Dermis blood vessel endothelial cell (primary cell): ENCODE data around the gene DNAH3. TPM values are rescaled to one million over a fixed set of nuclear protein-coding genes. Genes with fewer than 3 reads are reported as not detected.
A peak's percentile ranks its signal among the peaks of the same experiment; 100 is the strongest.
"Not testable (repeated sequence)": the region's sequence is repeated elsewhere in the genome, so short reads cannot be mapped to it uniquely, and the experiment has no call there.

ENCODE experiments used
- DNase-seq: peaks from one replicate; pipeline ENCODE4 v3.0.0; 2010
- total RNA-seq: library from RNA; depleted of rRNA; stranded (reverse); fragments of >200 nt; gene quantifications from 2 replicates; pipeline ENCODE4 v1.2.3, GENCODE V29; 2014

DNAH3 gene, protein sequence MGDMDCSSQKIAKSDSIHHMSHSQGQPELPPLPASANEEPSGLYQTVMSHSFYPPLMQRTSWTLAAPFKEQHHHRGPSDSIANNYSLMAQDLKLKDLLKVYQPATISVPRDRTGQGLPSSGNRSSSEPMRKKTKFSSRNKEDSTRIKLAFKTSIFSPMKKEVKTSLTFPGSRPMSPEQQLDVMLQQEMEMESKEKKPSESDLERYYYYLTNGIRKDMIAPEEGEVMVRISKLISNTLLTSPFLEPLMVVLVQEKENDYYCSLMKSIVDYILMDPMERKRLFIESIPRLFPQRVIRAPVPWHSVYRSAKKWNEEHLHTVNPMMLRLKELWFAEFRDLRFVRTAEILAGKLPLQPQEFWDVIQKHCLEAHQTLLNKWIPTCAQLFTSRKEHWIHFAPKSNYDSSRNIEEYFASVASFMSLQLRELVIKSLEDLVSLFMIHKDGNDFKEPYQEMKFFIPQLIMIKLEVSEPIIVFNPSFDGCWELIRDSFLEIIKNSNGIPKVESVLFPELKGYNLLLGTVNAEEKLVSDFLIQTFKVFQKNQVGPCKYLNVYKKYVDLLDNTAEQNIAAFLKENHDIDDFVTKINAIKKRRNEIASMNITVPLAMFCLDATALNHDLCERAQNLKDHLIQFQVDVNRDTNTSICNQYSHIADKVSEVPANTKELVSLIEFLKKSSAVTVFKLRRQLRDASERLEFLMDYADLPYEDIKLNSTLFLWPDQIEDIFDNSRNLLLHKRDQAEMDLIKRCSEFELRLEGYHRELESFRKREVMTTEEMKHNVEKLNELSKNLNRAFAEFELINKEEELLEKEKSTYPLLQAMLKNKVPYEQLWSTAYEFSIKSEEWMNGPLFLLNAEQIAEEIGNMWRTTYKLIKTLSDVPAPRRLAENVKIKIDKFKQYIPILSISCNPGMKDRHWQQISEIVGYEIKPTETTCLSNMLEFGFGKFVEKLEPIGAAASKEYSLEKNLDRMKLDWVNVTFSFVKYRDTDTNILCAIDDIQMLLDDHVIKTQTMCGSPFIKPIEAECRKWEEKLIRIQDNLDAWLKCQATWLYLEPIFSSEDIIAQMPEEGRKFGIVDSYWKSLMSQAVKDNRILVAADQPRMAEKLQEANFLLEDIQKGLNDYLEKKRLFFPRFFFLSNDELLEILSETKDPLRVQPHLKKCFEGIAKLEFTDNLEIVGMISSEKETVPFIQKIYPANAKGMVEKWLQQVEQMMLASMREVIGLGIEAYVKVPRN (N-terminal part only)
- not detected in 2 replicates for total RNA-seq

- peak; percentile 7 for DNase-seq
Measured at GRCh38 chr16:21150375-21151001, at the start of gene DNAH3. TSS of gene DNAH3 (minus strand) at chr16:21150846. CDS start at chr16:21150319, 527 bp downstream.

DNA sequence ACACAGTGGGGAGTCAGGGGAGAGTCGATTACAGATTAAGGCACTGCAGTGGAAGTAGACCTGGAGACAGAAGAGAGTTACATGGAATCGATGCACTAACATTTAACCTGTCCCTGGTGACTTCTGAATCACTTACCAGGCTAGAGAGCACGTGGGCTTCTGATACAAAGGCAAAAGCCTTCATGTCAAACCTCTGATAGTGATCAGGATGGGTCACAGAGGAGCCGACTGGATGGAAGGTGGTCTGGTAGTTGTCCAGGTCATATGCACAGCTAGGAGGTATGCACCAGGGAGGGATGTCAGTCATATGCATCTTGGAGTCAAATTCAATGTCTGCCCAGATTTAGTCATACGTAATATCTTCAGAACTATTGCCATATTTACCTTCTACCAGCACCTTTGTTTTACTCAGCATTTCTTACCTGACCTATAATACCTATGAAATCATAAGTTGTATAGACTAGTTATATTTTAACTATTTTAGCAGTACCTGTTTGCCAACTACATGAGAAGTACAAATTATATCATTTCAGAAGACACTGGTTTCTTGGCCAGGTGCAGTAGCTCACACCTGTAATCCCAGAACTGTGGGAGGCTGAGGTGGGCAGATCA is 49.1 kb upstream of the DNAH3 start:
- DNase-seq, result no peak

GRCh38 chr16:21197621-21198020 is 47.0 kb upstream of the DNAH3 start:
- DNase-seq, result no peak

GRCh38 chr16:21197112-21197511 is 46.5 kb upstream of the DNAH3 start:
- DNase-seq, result no peak

DNA sequence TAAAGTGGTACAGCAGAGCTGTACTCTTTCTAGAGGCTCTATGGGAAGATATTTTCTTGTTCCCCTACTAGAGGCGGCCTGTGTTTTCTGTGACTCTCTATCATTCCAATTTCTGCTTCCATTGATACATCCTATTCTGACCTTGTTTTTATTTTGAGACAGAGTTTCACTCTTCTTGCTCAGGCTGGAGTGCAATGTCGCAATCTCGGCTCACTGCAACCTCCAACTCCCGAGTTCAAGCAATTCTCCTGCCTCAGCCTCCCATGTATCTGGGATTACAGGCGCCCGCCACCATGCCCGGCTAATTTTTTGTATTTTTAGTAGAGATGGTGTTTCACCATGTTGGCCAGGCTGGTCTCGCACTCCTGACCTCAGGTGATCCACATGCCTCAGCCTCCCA is 44.7 kb upstream of the DNAH3 start:
- not testable (repeated sequence) for DNase-seq

DNA sequence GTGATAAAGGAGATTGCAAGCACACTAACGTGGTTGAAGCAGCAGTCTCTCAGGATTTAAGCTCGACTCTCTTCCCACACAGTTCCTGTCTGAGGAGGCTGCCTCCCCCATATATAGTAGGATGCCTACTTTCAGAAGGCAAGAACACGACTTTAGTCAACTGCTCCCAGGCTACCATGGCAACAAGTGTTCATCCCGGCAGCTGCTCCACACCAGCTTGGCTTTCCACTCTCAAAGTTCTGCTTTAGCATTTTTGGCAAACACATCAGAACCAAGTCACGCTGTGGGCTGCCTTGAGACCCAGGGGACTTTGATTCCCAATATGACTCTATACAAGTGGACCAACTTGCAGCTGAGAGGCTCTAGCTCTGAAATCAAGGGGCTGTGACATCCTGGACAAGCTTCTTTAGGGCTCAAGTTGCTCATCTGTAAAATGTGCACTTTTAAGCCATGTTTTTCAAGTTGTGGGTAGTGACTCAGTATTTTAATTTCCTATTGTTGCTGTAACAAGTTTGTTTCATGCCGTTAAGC is 44.2 kb upstream of the DNAH3 start:
- DNase-seq, result no peak

GRCh38 chr16:21192991-21193390 is 42.3 kb upstream of the DNAH3 start:
- DNase-seq, result no peak

GRCh38 chr16:21190599-21190998 is 40.0 kb upstream of the DNAH3 start:
- DNase-seq, result no peak

DNA sequence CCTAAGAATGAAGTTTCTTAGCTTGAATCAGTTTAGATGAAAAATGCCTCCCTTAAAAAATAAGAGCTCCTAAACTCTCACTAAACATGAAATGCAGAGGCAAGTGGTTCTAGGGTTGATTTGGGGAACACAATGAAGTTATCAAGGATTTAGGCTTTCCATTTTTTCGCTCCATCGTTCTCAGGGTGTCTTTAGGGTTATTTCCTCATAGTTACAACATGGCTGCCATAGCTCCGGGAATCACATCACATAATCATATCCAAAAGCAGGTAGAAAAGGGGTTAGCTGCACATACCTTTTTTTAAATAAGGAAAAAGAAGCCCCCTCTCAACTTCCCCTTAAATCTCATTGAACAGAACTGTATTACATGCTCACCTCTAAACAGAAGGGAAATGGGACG is 39.4 kb upstream of the DNAH3 start:
- no peak for DNase-seq

DNA sequence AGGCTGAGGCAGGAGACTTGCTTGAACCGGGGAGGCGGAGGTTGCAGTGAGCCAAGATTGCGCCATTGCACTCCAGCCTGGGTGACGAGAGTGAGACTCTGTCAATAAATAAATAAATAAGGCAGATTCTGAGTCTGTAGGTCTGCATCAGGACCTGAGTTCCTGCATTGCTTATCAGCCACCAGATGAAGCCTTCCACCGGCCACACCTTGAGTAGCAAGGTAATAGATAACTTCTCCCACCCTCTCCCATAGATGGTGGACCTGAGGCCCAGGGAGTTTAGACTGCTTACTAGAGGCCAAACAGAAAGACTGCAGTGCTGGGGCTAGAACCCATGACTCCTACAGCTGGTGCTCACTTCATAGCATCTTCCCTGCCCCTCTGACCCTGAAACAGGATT is 38.7 kb upstream of the DNAH3 start:
- no peak for DNase-seq

DNA sequence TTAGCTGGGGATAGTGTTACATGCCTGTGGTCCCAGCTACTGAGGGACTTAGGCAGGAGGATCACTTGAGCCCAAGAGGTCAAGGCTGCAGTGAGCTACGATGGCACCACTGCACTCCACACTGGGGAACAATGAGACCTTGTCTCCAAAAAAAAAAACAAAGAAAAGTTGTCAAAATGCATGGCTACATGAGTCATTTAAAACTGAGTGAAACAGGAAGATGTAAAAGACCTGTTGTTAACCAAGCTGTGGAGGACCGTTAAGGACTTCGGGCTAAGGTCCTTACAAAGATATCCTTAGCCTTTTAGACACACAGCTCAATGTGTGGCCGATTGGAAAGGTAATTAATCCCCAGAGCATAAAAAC is 35.7 kb upstream of the DNAH3 start:
- DNase-seq, result peak; percentile 19

DNA sequence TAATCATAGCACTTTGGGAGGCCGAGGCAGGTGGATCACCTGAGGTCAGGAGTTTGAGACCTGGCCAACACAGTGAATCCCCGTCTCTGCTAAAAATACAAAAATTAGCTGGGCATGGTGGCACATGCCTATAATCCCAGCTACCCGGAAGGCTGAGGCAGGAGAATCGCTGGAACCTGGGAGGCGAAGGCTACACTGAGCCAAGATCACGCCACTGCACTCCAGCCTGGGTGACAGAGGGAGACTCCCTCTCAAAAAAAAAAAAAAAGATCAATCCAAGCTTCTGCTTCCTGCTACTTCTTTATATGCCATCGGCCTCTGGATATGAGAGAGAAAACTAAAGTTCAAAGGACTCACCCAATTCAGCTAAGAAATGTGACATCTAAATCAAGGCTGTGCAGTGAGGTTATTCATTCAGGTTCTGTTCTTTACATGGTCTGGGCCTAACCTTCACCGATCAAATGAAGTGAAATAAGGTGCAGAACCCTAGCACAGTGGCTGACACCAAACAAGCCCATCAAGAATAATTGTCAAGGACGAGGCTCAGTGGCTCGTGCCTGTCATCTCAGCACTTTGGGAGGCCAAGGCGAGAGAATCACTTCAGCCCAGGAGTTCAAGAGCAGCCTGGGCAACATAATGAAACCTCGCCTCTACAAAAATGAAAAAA is 35.1 kb upstream of the DNAH3 start:
- DNase-seq, result no peak

DNA sequence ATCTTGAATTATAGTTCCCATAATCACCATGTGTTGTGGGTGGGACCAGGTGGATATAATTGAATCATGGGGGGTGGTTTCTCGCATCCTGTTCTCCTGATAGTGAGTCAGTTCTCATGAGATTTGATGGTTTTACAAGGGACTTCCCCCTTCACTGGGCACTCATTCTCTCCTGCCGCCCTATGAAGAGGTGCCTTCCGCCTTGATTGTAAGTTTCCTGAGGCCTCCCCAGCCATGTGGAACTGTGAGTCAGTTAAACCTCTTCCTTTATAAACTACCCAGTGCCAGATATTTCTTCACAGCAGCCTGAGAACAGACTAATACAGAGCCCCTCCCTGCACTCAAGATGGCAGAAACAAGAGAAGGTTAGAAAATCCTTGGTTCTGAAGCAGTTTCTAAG is 34.2 kb upstream of the DNAH3 start:
- peak; percentile 7 for DNase-seq

DNA sequence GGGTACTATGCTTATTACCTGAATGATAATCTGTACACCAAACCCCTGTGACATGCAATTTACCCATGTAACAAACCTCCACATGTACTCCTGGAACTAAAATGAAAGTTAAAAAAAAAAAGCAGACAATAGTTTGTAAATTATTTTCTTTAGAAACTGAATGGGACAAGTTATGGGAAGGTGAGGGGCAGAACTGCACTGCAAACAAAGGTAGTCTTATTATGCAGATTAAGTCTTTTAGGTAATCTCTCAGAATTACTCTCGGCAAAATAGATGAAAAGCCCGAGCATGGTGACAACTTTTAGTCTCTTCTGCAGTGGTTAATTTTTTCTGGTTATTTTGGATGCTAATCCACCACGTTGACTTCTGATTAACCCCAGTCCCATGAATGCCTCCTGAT is 33.3 kb upstream of the DNAH3 start:
- no peak for DNase-seq

DNA sequence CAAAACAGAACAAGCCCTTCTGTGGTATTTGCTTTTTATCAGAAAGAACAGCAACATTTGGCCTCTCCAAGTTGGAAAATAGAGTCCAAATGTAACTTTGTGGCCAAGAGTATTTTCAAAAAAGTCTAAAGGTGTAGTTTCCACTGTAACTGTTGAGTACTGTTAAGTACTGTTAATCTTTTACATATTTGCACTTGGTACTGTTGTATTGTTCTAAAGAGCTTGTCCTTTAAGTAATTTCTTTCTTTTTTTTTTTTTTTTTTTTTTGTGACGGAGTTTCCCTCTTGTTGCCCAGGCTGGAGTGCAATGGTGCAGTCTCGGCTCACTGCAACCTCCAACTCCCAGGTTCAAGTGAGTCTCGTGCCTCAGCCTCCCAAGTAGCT is 29.3 kb upstream of the DNAH3 start:
- DNase-seq, result no peak

GRCh38 chr16:21179126-21179982 is 28.7 kb upstream of the DNAH3 start:
- no peak for DNase-seq

DNA sequence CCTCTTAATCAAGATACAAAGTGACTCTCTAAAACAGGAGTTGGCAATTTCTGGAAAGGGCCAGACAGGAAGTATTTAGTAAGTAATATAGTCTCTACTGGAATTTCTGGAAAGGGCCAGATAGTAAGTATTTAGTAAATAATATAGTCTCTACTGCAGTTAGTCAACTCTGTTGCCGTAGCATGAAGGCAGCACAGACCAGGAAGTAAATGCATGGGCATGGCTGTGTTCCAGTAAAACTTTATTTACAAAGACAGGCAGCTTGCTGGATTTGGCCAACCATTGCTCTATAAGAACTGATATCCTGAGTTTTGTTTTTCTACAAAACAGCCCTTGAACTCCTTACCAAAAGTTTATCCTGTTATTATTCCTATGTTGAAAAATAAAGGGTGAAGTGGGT is 24.8 kb upstream of the DNAH3 start:
- no peak for DNase-seq

- no peak for DNase-seq
Measured at GRCh38 chr16:21172650-21173049, 22.0 kb upstream of the DNAH3 start.

GRCh38 chr16:21170116-21170515 is 19.5 kb upstream of the DNAH3 start:
- not testable (repeated sequence) for DNase-seq

DNA sequence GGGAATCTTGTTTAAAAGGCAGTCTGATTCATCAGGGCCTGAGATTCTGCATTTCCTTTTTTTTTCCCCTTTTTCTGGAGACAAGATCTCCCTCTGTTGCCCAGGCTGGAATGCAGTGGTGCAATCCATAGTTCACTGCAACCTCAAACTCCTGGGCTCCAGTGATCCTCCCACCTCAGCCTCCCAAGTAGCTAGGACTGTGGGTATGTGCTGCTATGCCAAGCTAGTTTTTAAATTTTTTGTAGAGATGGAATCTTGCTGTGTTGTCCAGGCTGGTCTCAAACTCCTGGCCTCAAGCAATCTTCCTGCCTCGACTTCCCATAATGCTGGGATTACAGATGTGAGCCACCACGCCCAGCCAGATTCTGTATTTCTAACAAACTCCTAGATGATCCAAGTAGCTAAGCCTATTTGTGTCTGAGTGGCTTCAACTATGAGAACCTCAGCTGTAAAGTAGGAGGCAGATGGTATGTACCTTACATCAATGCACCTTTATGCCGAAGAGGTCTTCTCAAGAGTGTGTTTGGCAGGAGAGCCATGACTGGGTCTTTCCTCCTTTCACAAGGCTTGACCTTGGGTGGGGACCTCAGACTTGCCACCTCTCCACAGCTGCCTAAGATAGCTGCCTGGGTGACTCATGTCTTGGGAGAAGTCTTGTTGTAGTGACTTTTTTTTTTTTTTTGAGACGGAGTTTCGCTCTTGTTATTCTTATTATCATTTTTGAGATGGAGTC is 18.8 kb upstream of the DNAH3 start:
- DNase-seq, result no peak
